Caco-2 (cell line): Measurements from ENCODE around the gene FRY. TPM values are rescaled to one million over a fixed set of nuclear protein-coding genes. Genes with fewer than 3 reads are reported as not detected.

Source experiments
- BruUV-seq: library from RNA; stranded (reverse); fragments of 400-500 nt; replicated peaks from 2 replicates; lab custom pipeline; 2021; lab: Mats Ljungman, UMichigan
- CTCF ChIA-PET: fragments of 300-600 bp; sonication (Branson Sonifier 250); formaldehyde crosslinking; loops from one replicate; lab custom pipeline; 2022; ENCODE audit warnings: antibody characterized with exemption; lab: Charles Lee
- POLR2A ChIA-PET: fragments of 300-600 bp; sonication (Branson Sonifier 250); formaldehyde crosslinking; loops from one replicate; lab custom pipeline; 2022; ENCODE audit warnings: antibody characterized with exemption; lab: Charles Lee
- DNase-seq, 2 experiments: peaks; one replicate each; pipeline versions ENCODE4 v3.0.0 to v3.0.0-alpha.2; 2020 to 2022
- H3K27me3 ChIP-seq: replicated peaks from 2 replicates; pipeline ENCODE4 v1.6.0; 2011; ENCODE audit warnings: low read length; ENCODE audit not compliant: control insufficient read depth, insufficient read depth
- H3K36me3 ChIP-seq: 2 replicates; pipeline ENCODE4 v1.5.1; 2011; ENCODE audit warnings: low read length; ENCODE audit not compliant: control insufficient read depth, insufficient read depth
- H3K4me1 ChIP-seq: fragments of 250-450 bp; sonication (Bioruptor Pico); 2 replicates; pipeline ENCODE4 v1.5.1; 2020; ENCODE audit warnings: mild to moderate bottlenecking
- H3K4me3 ChIP-seq: 2 replicates; pipeline ENCODE4 v1.5.1; 2011; ENCODE audit warnings: low read depth, mild to moderate bottlenecking, control low read depth, low read length
- H3K9me3 ChIP-seq: fragments of 250-450 bp; sonication (Bioruptor Pico); 2 replicates; pipeline ENCODE4 v1.5.1; 2020; ENCODE audit warnings: mild to moderate bottlenecking, moderate library complexity
- H3K27ac Mint-ChIP-seq: one replicate; pipeline ENCODE4 v1.8.0; 2022; ENCODE audit warnings: mixed read lengths; ENCODE audit not compliant: unreplicated experiment
- H3K27me3 Mint-ChIP-seq: one replicate; pipeline ENCODE4 v1.8.0; 2022; ENCODE audit warnings: mixed read lengths; ENCODE audit not compliant: insufficient read depth, unreplicated experiment
- H3K36me3 Mint-ChIP-seq: one replicate; pipeline ENCODE4 v1.8.0; 2022; ENCODE audit warnings: mild to moderate bottlenecking, mixed read lengths; ENCODE audit not compliant: insufficient read depth, unreplicated experiment
- H3K4me1 Mint-ChIP-seq: one replicate; pipeline ENCODE4 v1.8.0; 2022; ENCODE audit warnings: low read depth, mixed read lengths; ENCODE audit not compliant: unreplicated experiment
- H3K4me3 Mint-ChIP-seq: one replicate; pipeline ENCODE4 v1.8.0; 2022; ENCODE audit warnings: mild to moderate bottlenecking, moderate library complexity, mixed read lengths; ENCODE audit not compliant: unreplicated experiment
- H3K9me3 Mint-ChIP-seq: one replicate; pipeline ENCODE4 v1.8.0; 2022; ENCODE audit warnings: mixed read lengths; ENCODE audit not compliant: unreplicated experiment
- intact Hi-C: fragments of 100-400 bp; cut with micrococcal nuclease; formaldehyde crosslinking; loops from one replicate; pipeline ENCODE4 v1.10.0; 2022; ENCODE audit not compliant: unreplicated experiment
- total RNA-seq: library from RNA; stranded (reverse); gene quantifications from 2 replicates; pipeline ENCODE4 v1.2.3, GENCODE V29; 2022
- TF ChIP-seq, protein P1 (sequence below), 2 experiments: fragments of 200-600 bp in 1 of 2; IDR thresholded peaks; 1 replicate in 1 of 2; 2 replicates in 1 of 2; pipeline versions ENCODE4 v1.5.1 to v1.8.0; 2011 to 2022; ENCODE audit warnings: antibody characterized with exemption in 1 of 2, control low read depth in 1 of 2, inconsistent platforms in 1 of 2, low read depth in 1 of 2, low read length in 1 of 2, mild to moderate bottlenecking in 1 of 2, moderate library complexity in 1 of 2; ENCODE audit not compliant: insufficient read depth in 1 of 2, severe bottlenecking in 1 of 2, unreplicated experiment in 1 of 2

The FRY gene
- total RNA-seq, 1 experiment from 2014 or later: 118 TPM

DNA sequence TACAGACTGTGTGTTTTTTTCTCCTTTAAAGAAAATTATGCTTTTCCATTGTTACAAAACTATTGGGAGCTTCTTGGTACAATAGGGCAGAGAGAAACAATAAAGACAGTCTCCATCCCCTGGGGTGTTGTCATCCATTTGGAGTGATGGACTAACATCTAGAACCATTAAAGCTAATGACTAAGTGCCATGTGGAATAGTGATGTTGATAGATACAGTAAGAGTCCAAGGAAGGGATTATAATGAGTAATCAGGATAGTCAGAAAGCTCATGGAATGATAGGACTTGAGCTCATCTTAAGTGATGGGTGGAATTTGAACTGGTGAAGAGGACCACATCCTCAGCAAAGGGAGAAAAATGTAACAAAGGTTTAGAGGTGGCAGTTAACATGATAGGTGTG lies 24.1 kb upstream of the FRY start:
- intact Hi-C loops: no loop called here
- H3K9me3 ChIP-seq: no peaks in the 10 kb centered on the region
- no peaks in the 10 kb centered on the region for H3K4me1 ChIP-seq
- no TSS peak for BruUV-seq
- CTCF ChIA-PET: interaction anchor here (1.1 kb wide), 1 partner anchor 24 kb away, joined by 3 read pairs; the partner anchor contains the start of gene FRY
- no peak overlapping the region for H3K4me3 Mint-ChIP-seq
- no peaks in the 10 kb centered on the region for H3K9me3 Mint-ChIP-seq
- H3K27me3 Mint-ChIP-seq: no peaks in the 10 kb centered on the region
- H3K4me1 Mint-ChIP-seq: no peaks in the 10 kb centered on the region
- H3K27me3 ChIP-seq: no peaks in the 10 kb centered on the region
- POLR2A ChIA-PET: no interaction called here
- TF ChIP-seq, protein P1, sequence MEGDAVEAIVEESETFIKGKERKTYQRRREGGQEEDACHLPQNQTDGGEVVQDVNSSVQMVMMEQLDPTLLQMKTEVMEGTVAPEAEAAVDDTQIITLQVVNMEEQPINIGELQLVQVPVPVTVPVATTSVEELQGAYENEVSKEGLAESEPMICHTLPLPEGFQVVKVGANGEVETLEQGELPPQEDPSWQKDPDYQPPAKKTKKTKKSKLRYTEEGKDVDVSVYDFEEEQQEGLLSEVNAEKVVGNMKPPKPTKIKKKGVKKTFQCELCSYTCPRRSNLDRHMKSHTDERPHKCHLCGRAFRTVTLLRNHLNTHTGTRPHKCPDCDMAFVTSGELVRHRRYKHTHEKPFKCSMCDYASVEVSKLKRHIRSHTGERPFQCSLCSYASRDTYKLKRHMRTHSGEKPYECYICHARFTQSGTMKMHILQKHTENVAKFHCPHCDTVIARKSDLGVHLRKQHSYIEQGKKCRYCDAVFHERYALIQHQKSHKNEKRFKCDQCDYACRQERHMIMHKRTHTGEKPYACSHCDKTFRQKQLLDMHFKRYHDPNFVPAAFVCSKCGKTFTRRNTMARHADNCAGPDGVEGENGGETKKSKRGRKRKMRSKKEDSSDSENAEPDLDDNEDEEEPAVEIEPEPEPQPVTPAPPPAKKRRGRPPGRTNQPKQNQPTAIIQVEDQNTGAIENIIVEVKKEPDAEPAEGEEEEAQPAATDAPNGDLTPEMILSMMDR (IDR thresholded peaks at IDR 0.05; ENCODE audit: insufficient read depth in 1 of 2, low read depth in 1 of 2, low read length in 1 of 2, severe bottlenecking in 1 of 2, unreplicated experiment in 1 of 2): no peak
- no peak overlapping the region for H3K27ac Mint-ChIP-seq
- DNase-seq: no peak
- no peaks in the 10 kb centered on the region for H3K36me3 ChIP-seq
- no peaks in the 10 kb centered on the region for H3K36me3 Mint-ChIP-seq
- no peak overlapping the region for H3K4me3 ChIP-seq

DNA sequence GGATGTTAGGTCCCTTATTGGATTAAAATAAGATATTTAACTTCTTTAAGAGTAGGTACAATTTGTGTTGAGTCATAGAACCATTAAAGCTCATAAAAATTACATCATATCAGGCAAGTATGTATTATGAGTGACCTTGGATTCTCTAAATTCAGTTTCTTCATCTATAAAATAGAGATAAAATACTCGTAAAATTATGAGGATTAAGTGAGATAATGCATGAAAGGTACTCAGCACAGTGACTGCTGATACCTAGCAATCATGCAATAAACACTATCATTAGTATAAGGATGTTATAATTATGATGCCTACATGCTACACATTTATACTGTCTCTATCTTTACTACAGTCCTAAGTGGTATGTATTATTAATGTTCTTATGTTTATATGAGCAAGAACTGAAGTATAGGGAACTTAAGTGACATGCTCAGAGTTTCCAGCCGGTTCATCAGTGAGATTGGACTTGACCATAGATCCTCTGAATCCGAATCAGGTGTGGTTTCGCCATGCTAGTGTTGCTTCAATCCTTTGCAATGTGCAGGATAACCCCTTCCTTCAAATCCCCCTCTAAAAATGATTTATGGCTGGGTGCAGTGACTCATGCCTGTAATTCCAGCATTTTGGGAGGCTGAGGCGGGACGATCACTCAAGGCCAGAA lies 22.9 kb upstream of the FRY start:
- Mint-ChIP-seq H3K4me3 (no peak overlapping the region), H3K36me3 (no peaks in the 10 kb centered on the region), H3K9me3 (no peaks in the 10 kb centered on the region), H3K27me3 (no peaks in the 10 kb centered on the region), H3K27ac (no peak overlapping the region), H3K4me1 (no peaks in the 10 kb centered on the region)
- TF ChIP-seq, protein P1 (IDR thresholded peaks at IDR 0.05; ENCODE audit: insufficient read depth in 1 of 2, low read depth in 1 of 2, low read length in 1 of 2, severe bottlenecking in 1 of 2, unreplicated experiment in 1 of 2): no peak
- no peaks in the 10 kb centered on the region for H3K27me3 ChIP-seq
- H3K4me3 ChIP-seq: no peak overlapping the region
- intact Hi-C loops: no loop called here
- DNase-seq: no peak
- CTCF ChIA-PET: no interaction called here
- H3K36me3 ChIP-seq: no peaks in the 10 kb centered on the region
- no peaks in the 10 kb centered on the region for H3K4me1 ChIP-seq
- POLR2A ChIA-PET: no interaction called here
- H3K9me3 ChIP-seq: no peaks in the 10 kb centered on the region
- BruUV-seq: no TSS peak

DNA sequence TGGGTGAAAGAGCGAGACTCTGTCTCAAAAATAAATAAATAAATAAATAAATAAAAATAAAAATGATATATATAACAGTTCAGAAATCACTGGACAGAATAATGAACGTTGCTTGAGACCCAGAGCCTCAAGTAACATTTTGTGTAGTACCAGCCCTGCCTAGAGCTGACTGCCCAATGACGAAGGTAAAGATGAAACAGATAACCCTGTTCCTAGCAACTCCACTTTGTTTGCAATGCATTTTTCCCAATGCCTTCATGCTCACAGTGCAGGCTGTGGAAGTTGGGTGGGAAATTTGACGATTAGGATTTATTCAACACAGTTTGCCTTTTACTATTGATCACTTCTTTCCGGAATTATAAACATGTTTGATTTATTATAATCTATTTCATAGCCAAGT lies 22.2 kb upstream of the FRY start:
- Histone ChIP-seq H3K36me3 (no peaks in the 10 kb centered on the region), H3K4me3 (no peak overlapping the region), H3K27me3 (no peaks in the 10 kb centered on the region), H3K9me3 (no peaks in the 10 kb centered on the region), H3K4me1 (no peaks in the 10 kb centered on the region)
- H3K9me3 Mint-ChIP-seq: no peaks in the 10 kb centered on the region
- CTCF ChIA-PET: no interaction called here
- H3K4me1 Mint-ChIP-seq: no peaks in the 10 kb centered on the region
- no TSS peak for BruUV-seq
- intact Hi-C loops: no loop called here
- H3K4me3 Mint-ChIP-seq: no peak overlapping the region
- H3K27me3 Mint-ChIP-seq: no peaks in the 10 kb centered on the region
- TF ChIP-seq, protein P1 (IDR thresholded peaks at IDR 0.05; ENCODE audit: insufficient read depth in 1 of 2, low read depth in 1 of 2, low read length in 1 of 2, severe bottlenecking in 1 of 2, unreplicated experiment in 1 of 2): no peak
- H3K36me3 Mint-ChIP-seq: no peaks in the 10 kb centered on the region
- POLR2A ChIA-PET: no interaction called here
- no peak overlapping the region for H3K27ac Mint-ChIP-seq
- no peak for DNase-seq
